KG1 (cell line): ENCODE measurements around the gene FGD3.

Experiments
- DNase-seq: peaks from one replicate; lab custom pipeline; 2025; lab: John Stamatoyannopoulos, UW

FGD3 gene

GRCh38 chr9:93028448-93029006 lies 81.2 kb downstream of the FGD3 start:
- DNase-seq: no peak

- DNase-seq: no peak
Observed at GRCh38 chr9:93030642-93031628, 83.6 kb downstream of the FGD3 start.

- no peak for DNase-seq
Observed at GRCh38 chr9:93031629-93032430, 84.5 kb downstream of the FGD3 start.

- no peak for DNase-seq
Observed at GRCh38 chr9:93032545-93032944, 85.2 kb downstream of the FGD3 start.

- DNase-seq: no peak
Observed at GRCh38 chr9:93033531-93033930, 86.2 kb downstream of the FGD3 start.

- DNase-seq: no peak
Observed at GRCh38 chr9:93035106-93035660, 87.9 kb downstream of the FGD3 start.

GRCh38 chr9:93035821-93036351 lies 88.6 kb downstream of the FGD3 start:
- DNase-seq: no peak

- no peak for DNase-seq
Observed at GRCh38 chr9:93036887-93037475, 89.7 kb downstream of the FGD3 start.

- no peak for DNase-seq
Observed at GRCh38 chr9:93037476-93037971, 90.2 kb downstream of the FGD3 start.

GRCh38 chr9:93038918-93039317 lies 91.6 kb downstream of the FGD3 start:
- DNase-seq: no peak

GRCh38 chr9:93039456-93039855 lies 92.1 kb downstream of the FGD3 start:
- no peak for DNase-seq

GRCh38 chr9:93039976-93040375 lies 92.7 kb downstream of the FGD3 start:
- no peak for DNase-seq

- no peak for DNase-seq
Observed at GRCh38 chr9:93040409-93040808, 93.1 kb downstream of the FGD3 start.

GRCh38 chr9:93041108-93041802 lies 93.9 kb downstream of the FGD3 start:
- DNase-seq: no peak

- DNase-seq: no peak
Observed at GRCh38 chr9:93043122-93043521, 95.8 kb downstream of the FGD3 start.

GRCh38 chr9:93045521-93045920 lies 98.2 kb downstream of the FGD3 start:
- DNase-seq: no peak

- DNase-seq: no peak
Observed at GRCh38 chr9:93048566-93049448, 101.5 kb downstream of the FGD3 start.

GRCh38 chr9:93049491-93049890 lies 102.2 kb downstream of the FGD3 start:
- DNase-seq: no peak

GRCh38 chr9:93050231-93050630 lies 102.9 kb downstream of the FGD3 start:
- no peak for DNase-seq

- DNase-seq: no peak
Observed at GRCh38 chr9:93051680-93052089, 104.4 kb downstream of the FGD3 start.
